Common myeloid progenitor, CD34-positive (primary cell): ENCODE measurements around the gene MCL1.
A peak's percentile ranks its signal among the peaks of the same experiment; 100 is the strongest.

ENCODE experiments used
- CTCF ChIA-PET: fragments of 350-600 bp; sonication (Branson Sonifier 250); formaldehyde crosslinking; loops from one replicate; lab custom pipeline; 2021; ENCODE audit warnings: antibody characterized with exemption; lab: Charles Lee
- POLR2A ChIA-PET: fragments of 350-600 bp; sonication (Branson Sonifier 250); formaldehyde crosslinking; loops from one replicate; lab custom pipeline; 2021; ENCODE audit warnings: antibody characterized with exemption; lab: Charles Lee
- DNase-seq, 3 donors: peaks; one replicate each; pipeline versions ENCODE4 v3.0.0 to v3.0.0-alpha.2; 2013
- H3K27ac ChIP-seq, 2 experiments: 1 replicate in 1 of 2; 2 replicates in 1 of 2; pipeline ENCODE4 v1.7.0; 2013; ENCODE audit warnings: inconsistent platforms in 2 of 2, low read length in 2 of 2, mild to moderate bottlenecking in 2 of 2, low read depth in 1 of 2, moderate library complexity in 1 of 2; ENCODE audit not compliant: severe bottlenecking in 2 of 2, insufficient read depth in 1 of 2, poor library complexity in 1 of 2
- H3K27me3 ChIP-seq, 5 experiments: replicated peaks in 2 of 5; 1 replicate in 3 of 5; 2 replicates in 2 of 5; pipeline versions ENCODE4 v1.6.1 to v1.7.0; 2013; ENCODE audit warnings: low read length in 4 of 5, mild to moderate bottlenecking in 2 of 5, moderate library complexity in 2 of 5, inconsistent platforms in 1 of 5; ENCODE audit not compliant: insufficient read depth in 5 of 5, control insufficient read depth in 4 of 5
- H3K36me3 ChIP-seq, 4 experiments: 1 replicate in 2 of 4; 2 replicates in 2 of 4; pipeline versions ENCODE4 v1.6.1 to v1.7.0; 2013; ENCODE audit warnings: low read length in 3 of 4, control low read depth in 1 of 4, mild to moderate bottlenecking in 1 of 4; ENCODE audit not compliant: control insufficient read depth in 4 of 4, insufficient read depth in 4 of 4
- H3K4me1 ChIP-seq, 4 experiments: 1 replicate in 3 of 4; 2 replicates in 1 of 4; pipeline versions ENCODE4 v1.6.1 to v1.7.1; 2013; ENCODE audit warnings: low read length in 3 of 4, mild to moderate bottlenecking in 3 of 4, control low read depth in 1 of 4, inconsistent platforms in 1 of 4, moderate library complexity in 1 of 4; ENCODE audit not compliant: control insufficient read depth in 4 of 4, insufficient read depth in 4 of 4; ENCODE audit errors: control extremely low read depth in 1 of 4
- H3K4me3 ChIP-seq, 7 experiments: 1 replicate in 4 of 7; 2 replicates in 3 of 7; pipeline versions ENCODE4 v1.5.1 to v1.7.0; 2013; ENCODE audit warnings: mild to moderate bottlenecking in 7 of 7, low read length in 6 of 7, moderate library complexity in 6 of 7, inconsistent platforms in 2 of 7, low read depth in 2 of 7, control low read depth in 1 of 7; ENCODE audit not compliant: insufficient read depth in 4 of 7, control insufficient read depth in 1 of 7; ENCODE audit errors: extremely low read depth in 1 of 7
- H3K9me3 ChIP-seq, 5 experiments: 1 replicate in 4 of 5; 2 replicates in 1 of 5; pipeline versions ENCODE4 v1.6.1 to v1.7.1; 2013; ENCODE audit warnings: low read length in 4 of 5, mild to moderate bottlenecking in 2 of 5, inconsistent platforms in 1 of 5, low read depth in 1 of 5, moderate library complexity in 1 of 5; ENCODE audit not compliant: control insufficient read depth in 4 of 5, insufficient read depth in 2 of 5; ENCODE audit errors: control extremely low read depth in 1 of 5
- WGBS: methylation state at CpG from one replicate; pipeline ENCODE4 v1.1.5; 2013; ENCODE audit not compliant: insufficient coverage; 5-methylcytosine and 5-hydroxymethylcytosine counted together

The MCL1 gene

GRCh38 chr1:150551051-150551783, 28.2 kb downstream of the MCL1 start:
- no peaks in the 10 kb centered on the region for H3K27me3 ChIP-seq
- peaks cover 4 to 9% (median 9%) of the 10 kb centered on the region in 4 experiments for H3K36me3 ChIP-seq
- POLR2A ChIA-PET, result interaction anchor here (0.6 to 1.9 kb wide), 2 partner anchors 10 to 48 kb away, joined by 3 to 8 read pairs; no protein-coding TSS in a partner anchor
- no peaks in the 10 kb centered on the region for H3K9me3 ChIP-seq
- CTCF ChIA-PET, result interaction anchor here (0.7 to 10.5 kb wide), 10 partner anchors 7 to 503 kb away, joined by 3 to 59 read pairs (median 4); no protein-coding TSS in a partner anchor
- H3K27ac ChIP-seq, result peak overlapping the region in 1 of 2 experiments; percentile 15
- DNase-seq, result peak in 2 of 3 donors; percentile 43 to 46
- H3K4me3 ChIP-seq, result peak overlapping the region in 2 of 7 experiments; percentile 19 to 39
- 66% methylated on average over 7 of the region's 11 CpGs for WGBS
- H3K4me1 ChIP-seq, result peaks cover 4 to 57% (median 48%) of the 10 kb centered on the region in 4 experiments

- ChIA-PET CTCF (interaction anchor here (1.0 to 10.5 kb wide), 6 partner anchors 8 to 34 kb away, joined by 3 to 59 read pairs (median 4); no protein-coding TSS in a partner anchor), POLR2A (interaction anchor here (0.6 to 1.9 kb wide), 2 partner anchors 11 to 47 kb away, joined by 3 to 8 read pairs; no protein-coding TSS in a partner anchor)
- Histone ChIP-seq H3K27me3 (no peaks in the 10 kb centered on the region), H3K4me3 (peak overlapping the region in 4 of 7 experiments; percentile 39 to 73 (median 63)), H3K9me3 (no peaks in the 10 kb centered on the region), H3K27ac (peak overlapping the region in 1 of 2 experiments; percentile 70), H3K36me3 (peaks cover 0 to 2% (median 2%) of the 10 kb centered on the region in 4 experiments), H3K4me1 (peaks cover 4 to 57% (median 48%) of the 10 kb centered on the region in 4 experiments)
- no peak for DNase-seq
- 93% methylated on average over 9 of the region's 22 CpGs for WGBS
Observed at GRCh38 chr1:150550222-150551050, 29.0 kb downstream of the MCL1 start.

GRCh38 chr1:150549496-150550221, 29.8 kb downstream of the MCL1 start:
- Histone ChIP-seq H3K27me3 (no peaks in the 10 kb centered on the region), H3K4me1 (peaks cover 4 to 57% (median 48%) of the 10 kb centered on the region in 4 experiments), H3K27ac (peak overlapping the region in 1 of 2 experiments; percentile 70), H3K36me3 (no peaks in the 10 kb centered on the region), H3K9me3 (no peaks in the 10 kb centered on the region), H3K4me3 (peak overlapping the region; percentile 1 to 73 (median 55))
- 43% methylated on average over 29 of the region's 43 CpGs for WGBS
- no peak for DNase-seq
- ChIA-PET POLR2A (interaction anchor here (1.9 kb wide), 1 partner anchor 12 kb away, joined by 8 read pairs; no protein-coding TSS in a partner anchor), CTCF (interaction anchor here (0.7 to 10.5 kb wide), 5 partner anchors 9 to 33 kb away, joined by 3 to 59 read pairs (median 4); no protein-coding TSS in a partner anchor)

- Histone ChIP-seq H3K27me3 (no peaks in the 10 kb centered on the region), H3K4me1 (peaks cover 4 to 52% (median 48%) of the 10 kb centered on the region in 4 experiments), H3K36me3 (no peaks in the 10 kb centered on the region), H3K9me3 (no peaks in the 10 kb centered on the region), H3K4me3 (peak within 1 kb of the TSS; percentile 36 to 73 (median 56)), H3K27ac (peak within 1 kb of the TSS in 1 of 2 experiments; percentile 70)
- under 1% methylated on average over 62 of the region's 91 CpGs for WGBS
- POLR2A ChIA-PET, result interaction anchor here (1.0 kb wide), 2 partner anchors 31 to 33 kb away, joined by 3 to 4 read pairs; partner anchors contain the start of genes FALEC and MCL1
- DNase-seq, result peak in 2 of 3 donors; percentile 65 to 70
- CTCF ChIA-PET, result interaction anchor here (0.5 to 10.5 kb wide), 6 partner anchors 10 to 58 kb away, joined by 3 to 59 read pairs (median 4); no protein-coding TSS in a partner anchor
Observed at GRCh38 chr1:150548632-150549495, 30.5 kb downstream of the MCL1 start, which contains the start of gene ADAMTSL4. Gene ADAMTSL4 (plus strand): TSS chr1:150549408. CDS start chr1:150552289, 2,881 bp downstream.

- DNase-seq, result no peak
- ChIA-PET POLR2A (interaction anchor here (1.0 kb wide), 2 partner anchors 32 kb away, joined by 3 to 4 read pairs; partner anchors contain the start of genes FALEC and MCL1), CTCF (interaction anchor here (1.1 to 10.5 kb wide), 3 partner anchors 10 to 55 kb away, joined by 3 to 59 read pairs (median 4); no protein-coding TSS in a partner anchor)
- H3K27ac ChIP-seq, result peak overlapping the region in 1 of 2 experiments; percentile 54
- H3K4me1 ChIP-seq, result peaks cover 4 to 47% (median 44%) of the 10 kb centered on the region in 4 experiments
- H3K9me3 ChIP-seq, result no peaks in the 10 kb centered on the region
- WGBS, result no CpG with 5 or more reads among the region's 4 CpGs
- H3K4me3 ChIP-seq, result peak overlapping the region; percentile 36 to 73 (median 56)
- no peaks in the 10 kb centered on the region for H3K27me3 ChIP-seq
- no peaks in the 10 kb centered on the region for H3K36me3 ChIP-seq
Observed at GRCh38 chr1:150548324-150548631, 31.1 kb downstream of the MCL1 start.
